GM19099 (cell line): ENCODE measurements around the gene ADCY1.

ENCODE experiments used
- POLR2A ChIP-seq: IDR thresholded peaks from 3 replicates; pipeline ENCODE4 v1.6.1; 2011; ENCODE audit warnings: low read depth; ENCODE audit not compliant: insufficient read length; ENCODE audit errors: extremely low read depth

The ADCY1 gene

DNA sequence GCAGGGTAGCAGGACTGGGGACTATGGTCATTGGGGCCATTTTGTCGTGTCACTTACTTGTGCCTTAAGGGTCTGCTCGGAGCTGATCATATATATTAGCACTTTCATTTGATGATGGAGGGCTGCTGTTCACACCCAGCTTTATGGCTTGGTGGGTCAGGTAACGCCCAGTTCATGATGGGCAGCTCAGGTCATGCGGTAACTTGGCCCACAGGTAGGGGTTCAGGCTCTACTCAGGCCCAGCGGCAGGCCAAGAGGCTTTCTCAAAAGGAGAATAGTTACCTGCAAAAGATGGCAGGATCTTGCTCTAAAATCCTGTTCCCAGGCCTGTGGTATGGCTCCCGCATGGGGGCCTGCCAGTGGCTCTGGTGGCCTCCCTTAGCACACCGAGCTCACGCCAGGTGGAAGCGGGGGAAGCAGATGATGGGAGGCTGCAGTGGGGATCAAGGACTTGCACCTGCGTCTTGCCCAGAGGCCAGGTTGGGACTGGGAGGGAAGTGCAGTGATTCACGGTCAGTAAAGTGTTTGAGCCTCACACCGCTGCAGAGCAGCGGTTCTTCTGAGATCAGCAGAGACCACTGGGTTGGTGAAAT, 109.5 kb downstream of the ADCY1 start:
- TF ChIP-seq POLR2A, result no peak

DNA sequence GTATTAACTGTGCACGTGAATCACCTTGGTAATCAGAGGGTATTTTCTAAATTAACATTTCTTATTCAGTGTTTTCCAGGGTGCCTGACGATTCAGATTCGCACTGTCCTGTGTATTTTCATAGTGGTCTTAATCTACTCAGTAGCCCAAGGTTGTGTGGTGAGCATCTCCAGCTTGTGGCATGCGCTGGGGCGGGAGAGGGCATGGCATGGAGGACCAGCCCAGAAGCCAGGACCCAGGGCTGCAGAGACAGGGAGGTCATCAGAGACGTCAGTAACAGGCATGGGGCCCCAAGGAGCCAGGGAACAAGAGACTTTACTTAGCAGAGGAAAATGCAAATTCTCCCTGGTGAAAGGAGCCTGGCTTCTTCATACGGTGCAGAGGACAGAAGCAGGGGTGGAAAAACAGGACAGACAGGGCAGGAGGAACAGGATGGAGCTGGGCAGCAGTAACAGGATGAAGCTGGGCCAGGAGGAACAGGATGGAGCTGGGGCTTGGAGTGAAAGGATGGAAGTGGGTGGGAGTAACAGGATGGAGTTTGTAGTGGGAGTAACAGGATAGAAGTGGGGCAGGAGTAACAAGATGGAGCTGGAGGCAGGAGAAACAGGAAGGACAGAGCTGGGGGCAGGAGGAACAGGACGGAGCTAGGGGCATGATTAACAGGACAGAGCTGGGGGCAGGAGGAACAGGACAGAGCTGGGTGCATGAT, 110.9 kb downstream of the ADCY1 start:
- TF ChIP-seq POLR2A, result no peak

- no peak for TF ChIP-seq POLR2A
Observed at GRCh38 chr7:45685619-45686240, 111.6 kb downstream of the ADCY1 start.

DNA sequence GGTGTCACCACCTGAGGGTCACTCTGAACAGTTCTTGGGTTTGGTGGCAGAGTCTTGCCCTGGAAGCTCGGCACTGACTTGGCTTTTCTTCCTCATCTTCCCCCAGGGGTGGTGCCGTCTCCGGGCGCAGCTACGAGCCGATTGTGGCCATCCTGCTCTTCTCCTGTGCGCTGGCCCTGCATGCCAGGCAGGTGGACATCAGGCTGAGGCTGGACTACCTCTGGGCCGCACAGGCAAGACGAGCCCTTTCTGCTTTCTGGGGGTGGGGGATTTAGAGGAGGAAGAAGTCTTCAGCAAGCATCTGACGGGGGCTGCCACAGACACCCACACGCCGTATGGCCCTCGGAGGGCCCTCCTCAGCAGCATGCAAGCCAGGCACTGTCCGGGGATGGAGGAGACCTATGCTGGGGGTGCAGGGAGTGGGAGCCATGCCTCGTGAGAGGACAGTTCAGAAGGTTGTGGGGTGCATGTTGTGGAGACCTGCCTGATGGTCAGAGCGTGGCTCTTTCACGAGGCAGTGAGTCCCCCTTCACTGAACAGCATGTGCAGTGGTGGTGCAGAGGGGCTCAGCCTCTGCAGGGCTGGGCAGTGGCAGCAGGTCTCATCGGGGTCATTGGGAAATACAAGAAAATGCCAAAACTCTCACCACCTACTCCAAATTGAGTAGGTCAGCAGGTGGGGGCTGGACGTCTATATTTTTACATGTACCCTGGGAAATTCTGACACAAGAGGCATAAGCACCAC, 112.4 kb downstream of the ADCY1 start:
- TF ChIP-seq POLR2A, result no peak

DNA sequence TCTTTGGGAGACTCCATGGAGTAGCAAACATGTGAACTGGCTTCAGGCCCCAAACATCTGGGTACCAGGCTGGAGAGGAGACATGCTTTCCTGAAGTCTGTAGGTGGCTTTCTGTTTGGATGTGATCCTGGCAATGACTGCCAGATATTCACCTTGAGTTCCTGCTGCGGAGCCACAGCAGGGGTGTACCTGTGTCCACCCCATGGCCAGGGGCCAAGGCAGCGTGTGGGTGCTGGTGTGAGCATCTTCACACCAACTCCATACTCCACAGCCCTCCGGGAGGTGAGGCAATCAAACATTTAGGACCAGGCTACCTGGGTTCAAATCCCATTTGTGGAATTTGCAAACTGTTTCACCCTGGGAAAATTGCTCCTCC, 113.0 kb downstream of the ADCY1 start:
- TF ChIP-seq POLR2A, result no peak

- no peak for TF ChIP-seq POLR2A
Observed at GRCh38 chr7:45687721-45688120, 113.6 kb downstream of the ADCY1 start.

DNA sequence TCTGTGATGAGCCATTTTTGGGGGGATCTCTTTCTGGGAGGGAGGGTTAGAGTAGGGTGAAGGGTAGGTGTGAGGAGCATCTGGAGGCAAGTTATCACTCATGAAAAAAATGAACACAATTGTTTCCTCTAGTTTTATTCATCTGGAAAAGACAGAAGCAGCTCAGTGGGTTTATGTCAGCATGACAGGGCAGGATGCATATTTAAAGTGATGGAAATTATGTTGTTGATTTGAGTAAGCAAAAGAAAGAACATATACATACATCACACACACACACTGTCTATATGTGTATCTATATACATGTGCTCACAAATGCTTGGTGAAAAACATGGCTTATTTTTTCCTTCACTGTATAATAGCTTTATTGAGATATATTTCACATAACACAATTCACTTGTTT, 114.2 kb downstream of the ADCY1 start:
- no peak for TF ChIP-seq POLR2A

- TF ChIP-seq POLR2A, result no peak
Observed at GRCh38 chr7:45689011-45689796, 115.0 kb downstream of the ADCY1 start.

GRCh38 chr7:45689797-45690761, 115.9 kb downstream of the ADCY1 start:
- no peak for TF ChIP-seq POLR2A

DNA sequence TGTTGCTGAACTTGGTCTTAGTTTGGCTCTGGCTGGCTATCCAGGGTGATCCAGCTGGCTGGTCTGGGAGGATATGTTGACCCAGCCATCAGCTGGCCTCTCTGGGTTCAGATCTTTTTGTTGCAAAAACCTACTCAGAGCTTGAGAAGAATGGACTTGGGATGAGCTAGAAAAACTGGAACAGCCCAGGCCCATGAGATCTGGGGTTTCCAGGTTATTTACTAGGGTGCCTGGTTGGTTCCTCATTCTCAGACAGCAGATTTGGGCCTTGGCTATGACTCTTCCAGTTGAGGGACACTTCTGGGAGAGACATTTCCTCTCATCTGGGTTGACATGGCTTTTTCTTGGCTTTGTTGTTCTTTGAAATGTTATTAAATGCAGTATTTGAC, 116.6 kb downstream of the ADCY1 start:
- no peak for TF ChIP-seq POLR2A

DNA sequence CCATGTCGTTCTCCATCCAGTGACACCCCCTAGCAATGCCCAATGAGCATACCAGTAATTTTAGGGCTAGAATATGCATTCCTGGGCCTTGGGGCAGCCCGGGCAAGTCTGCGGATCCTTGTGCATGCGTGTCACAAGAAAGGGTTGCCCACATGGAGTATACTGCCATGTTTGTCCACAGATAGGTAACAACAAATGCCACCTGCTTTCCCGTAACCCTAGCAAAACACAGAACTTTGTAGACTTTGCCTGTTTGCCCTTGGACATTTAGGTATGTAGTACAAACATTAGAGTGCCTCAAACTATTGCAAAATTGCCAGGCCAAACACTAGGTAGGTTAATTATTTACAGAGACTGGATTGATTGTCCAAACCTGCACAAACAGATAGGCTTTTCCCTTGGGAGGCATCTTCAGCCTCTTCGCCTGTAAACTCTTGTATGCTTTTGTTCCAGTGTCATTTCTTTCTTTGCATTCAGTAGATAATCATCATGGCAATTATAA, 117.0 kb downstream of the ADCY1 start:
- no peak for TF ChIP-seq POLR2A

GRCh38 chr7:45692031-45692430, 117.9 kb downstream of the ADCY1 start:
- no peak for TF ChIP-seq POLR2A

DNA sequence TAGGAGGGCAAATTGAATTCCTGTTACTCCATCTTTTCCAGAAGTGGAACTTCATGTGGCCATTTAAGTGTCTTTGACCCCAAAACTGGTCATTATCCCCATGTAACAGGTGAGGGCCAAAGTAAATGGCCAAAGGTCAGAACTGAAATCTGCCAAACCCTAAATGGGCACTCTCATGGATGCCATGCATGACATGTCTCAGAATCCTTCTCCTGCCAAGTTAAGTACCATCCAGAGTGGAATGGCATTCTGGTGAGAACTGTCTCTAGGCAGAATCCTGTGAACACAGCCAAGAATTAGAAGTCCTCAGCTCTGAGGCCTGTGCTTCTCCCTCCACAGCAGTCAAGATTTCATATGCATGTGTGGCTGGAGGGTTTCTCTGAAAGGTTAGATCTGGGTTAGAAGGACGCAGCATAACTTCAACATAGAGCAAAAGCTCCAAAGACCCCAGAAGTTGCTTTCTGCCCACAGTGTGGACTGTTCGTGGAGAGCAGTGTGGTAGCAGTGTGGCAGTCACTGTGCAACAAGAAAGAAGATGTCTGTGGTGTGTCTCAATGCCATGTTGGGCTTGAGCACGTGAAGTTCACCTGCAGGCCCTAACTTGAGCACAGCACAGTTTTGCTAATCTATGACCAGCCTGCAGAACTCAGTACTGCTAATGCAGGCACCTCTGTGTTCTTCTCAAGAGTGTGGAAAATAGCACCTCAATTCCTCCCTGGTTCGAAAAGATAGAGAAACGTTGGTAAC, 121.3 kb downstream of the ADCY1 start:
- TF ChIP-seq POLR2A, result no peak
